HG03064 (cell line): ENCODE data around the gene DPP10.

Experiments used
- ATAC-seq: cut with Tn5 transposase; IDR thresholded peaks from one replicate; pipeline ENCODE4 v1.9.1; 2021; ENCODE audit warnings: low read depth; ENCODE audit not compliant: unreplicated experiment

DPP10 gene

DNA sequence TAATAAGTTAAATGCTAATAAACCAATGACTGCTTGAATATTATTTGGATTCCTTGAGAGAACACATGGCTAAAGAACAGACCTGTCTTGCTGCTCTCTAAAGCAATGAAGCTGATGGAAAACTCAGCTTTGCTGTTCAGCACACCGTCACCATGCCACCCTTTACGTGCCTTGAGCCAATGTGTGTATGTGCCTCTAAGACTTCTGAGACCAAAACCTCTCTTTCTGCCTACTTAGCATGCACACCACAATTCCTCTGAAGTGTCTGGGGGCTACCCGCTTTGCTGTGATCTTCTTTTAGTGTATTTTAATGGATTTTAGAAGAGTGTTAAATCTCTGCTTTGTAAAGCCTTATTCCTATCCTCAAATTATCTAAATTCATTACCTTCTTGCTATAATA lies 345.0 kb downstream of the DPP10 start:
- ATAC-seq, result no peak

DNA sequence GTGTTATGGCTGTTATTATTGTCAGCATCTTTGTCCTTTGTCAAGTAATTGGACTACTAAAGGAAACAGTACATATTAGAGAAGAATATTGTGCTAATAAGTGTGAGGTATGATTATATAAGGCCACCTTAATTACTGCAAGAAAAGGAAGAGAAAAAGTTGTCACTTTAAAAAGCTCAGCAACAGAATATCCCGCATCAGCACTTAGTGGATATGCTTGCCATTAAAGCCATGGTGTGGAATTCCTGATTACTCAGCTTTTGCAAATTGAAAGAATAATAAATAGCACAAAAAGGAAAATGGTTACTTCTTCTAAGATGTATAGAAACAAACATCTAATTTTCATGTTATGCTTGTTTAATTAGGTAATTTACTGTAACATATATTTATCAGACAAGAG lies 347.5 kb downstream of the DPP10 start:
- ATAC-seq, result no peak

DNA sequence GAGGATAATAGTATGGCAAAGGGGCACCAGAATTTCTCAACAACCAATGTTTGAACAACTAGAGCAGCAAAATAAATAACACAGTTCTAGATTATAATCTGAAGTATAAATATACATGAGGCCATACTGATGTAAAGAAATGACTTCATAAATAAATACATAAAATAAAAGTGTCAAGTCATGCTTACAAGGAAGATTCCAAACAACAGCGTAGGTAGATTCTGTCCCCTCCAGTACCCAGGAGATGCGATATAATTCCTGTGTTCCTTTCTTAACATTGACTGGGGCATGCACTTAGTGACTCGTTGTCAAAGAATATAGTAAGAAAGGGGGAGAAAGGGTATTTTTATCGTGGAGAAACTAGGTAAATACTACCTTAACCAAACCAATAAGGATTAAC lies 355.1 kb downstream of the DPP10 start:
- ATAC-seq, result no peak

DNA sequence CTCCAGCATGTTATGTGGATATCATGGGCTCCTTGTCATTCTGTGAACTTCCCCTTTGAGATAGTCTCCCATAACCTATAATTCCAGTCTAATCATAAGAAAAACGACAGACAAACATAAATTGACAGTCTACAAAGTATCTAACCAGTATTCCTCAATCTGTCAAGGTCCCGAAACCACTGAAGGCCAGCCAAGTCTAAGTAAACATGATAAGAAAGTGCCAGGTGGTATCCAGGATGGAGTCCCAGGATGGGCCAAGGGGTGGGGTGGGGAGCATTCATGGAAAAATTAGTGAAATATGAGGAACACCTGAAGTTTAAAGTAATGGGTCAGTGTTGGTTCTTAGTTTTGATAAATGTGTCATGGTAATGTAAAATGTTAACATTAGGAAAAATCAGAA lies 355.5 kb downstream of the DPP10 start:
- ATAC-seq, result no peak

DNA sequence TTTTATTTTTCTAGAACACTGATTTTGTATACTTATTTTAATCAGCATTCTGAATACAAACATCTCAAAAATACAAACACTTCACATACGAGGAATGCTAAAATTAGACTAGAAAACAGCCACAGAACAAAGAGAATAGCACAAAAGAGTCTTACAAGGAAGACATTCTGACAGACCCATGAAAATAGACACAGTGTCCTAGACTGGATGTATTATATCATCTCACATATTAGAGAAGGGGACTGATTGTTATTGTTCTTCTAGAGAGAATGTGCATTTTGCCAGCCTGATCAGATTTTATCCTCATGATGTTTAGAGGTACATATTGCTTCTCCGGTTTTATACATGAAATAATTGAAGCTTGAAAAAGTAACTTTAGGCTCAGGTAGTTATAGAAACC lies 357.9 kb downstream of the DPP10 start:
- no peak for ATAC-seq

DNA sequence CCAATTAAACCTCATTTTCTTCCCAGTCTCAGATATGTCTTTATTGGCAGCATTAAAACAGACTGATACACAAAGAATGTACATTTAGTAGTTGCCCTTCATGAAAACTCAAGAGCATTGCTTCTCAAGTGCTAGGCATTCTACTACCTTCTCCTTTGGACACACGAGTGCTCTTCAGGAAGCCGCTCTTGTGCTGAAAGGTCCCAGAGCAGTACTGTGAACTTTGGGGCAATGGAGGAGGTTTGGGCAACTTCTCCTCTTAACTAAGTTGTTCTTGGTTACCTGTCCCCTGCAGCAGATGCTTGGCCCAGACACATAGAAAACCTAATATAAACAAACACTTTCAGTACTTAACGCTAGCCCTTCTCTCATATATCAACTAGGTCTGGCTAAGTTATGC lies 362.8 kb downstream of the DPP10 start:
- no peak for ATAC-seq

DNA sequence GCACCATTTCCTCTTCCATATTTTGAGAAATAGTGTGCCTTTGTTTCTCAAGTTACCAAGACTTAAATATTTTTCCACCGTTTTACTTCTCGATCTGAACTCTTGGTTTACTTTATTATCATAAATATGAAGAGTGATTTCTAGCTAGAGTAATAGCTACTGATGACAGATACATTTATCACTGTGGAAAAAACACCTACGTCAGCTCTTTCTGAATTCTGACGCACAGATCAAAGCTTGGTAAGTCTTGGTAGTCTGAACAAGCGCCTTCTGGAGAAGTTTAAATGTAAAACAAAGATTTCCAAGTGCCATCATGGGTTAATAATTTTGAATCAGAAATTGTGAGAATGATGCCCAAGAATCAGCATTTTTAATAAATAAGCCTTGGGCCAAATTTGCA lies 367.7 kb downstream of the DPP10 start:
- ATAC-seq, result no peak

DNA sequence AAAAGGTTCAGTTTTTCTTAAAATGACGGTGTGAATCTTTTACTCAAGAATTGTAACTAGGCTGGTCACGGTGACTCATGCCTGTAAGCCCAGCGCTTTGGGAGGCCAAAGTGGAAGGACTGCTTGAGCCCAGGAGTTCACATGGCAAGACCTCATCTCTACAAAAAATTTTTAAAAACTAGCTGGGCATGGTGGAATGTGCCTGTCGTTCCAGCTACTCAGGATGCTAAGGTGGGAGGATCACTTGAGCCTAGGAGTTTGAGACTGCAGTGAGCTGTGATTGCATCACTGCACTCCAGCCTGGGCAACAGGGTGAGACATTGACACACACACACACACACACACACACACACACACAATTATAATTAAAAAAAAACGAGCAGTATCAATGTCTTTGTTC lies 369.8 kb downstream of the DPP10 start:
- no peak for ATAC-seq

DNA sequence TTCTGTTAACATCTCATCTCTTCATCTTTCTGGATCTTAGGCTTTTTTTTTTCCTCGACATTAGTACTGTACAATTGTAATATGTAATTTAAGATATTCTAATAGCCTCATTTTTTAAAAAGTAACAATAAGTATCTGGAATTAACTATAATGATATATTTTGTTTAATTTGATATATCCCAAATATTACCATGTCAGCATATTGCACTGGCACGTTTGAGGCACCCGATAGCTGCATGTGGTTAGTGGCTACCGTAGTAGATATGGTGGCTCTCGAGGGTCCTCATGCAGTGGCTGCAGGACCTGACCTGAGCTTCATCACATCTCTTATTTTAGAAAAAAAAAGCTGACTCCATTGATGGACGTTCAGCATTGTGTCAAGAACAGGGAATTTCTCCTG lies 371.9 kb downstream of the DPP10 start:
- ATAC-seq, result no peak

DNA sequence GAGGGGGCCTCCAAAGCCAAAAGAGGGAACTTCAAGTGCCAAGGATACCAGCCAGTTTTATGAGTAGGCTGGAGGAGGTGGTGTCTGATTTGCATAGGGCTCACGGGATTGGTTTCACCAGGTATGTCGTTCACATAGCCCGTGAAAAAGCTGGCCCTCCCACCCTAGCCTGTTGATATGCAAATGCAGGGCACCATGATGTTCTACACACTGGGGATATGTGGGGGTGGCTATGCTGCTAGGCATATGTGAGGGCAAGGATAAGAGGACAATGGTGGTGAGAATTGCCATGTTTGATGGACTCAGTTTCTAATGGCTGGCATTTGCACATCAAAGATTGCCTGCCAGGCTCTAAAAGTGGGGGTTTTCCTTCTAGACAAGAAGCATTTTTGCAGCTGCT lies 378.6 kb downstream of the DPP10 start:
- no peak for ATAC-seq

DNA sequence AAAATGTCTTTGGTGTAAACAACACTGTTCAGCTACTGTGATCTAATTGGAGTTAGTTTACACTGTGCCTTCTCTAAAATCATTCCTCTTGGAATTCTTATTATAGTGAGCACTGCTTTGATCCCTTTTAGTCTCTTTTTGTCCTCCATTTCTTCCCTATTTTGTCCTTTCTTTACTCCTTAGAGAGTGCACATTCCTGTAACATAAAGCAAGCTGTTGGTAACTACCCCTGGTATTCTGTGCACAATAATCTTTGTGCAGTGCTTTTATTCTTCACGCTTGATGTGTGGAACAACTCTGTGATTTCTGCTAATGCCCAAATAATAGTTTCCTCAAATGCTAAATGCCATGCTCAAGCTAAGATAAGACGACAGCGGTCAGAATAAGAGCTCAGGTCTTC lies 401.5 kb downstream of the DPP10 start:
- ATAC-seq, result no peak

DNA sequence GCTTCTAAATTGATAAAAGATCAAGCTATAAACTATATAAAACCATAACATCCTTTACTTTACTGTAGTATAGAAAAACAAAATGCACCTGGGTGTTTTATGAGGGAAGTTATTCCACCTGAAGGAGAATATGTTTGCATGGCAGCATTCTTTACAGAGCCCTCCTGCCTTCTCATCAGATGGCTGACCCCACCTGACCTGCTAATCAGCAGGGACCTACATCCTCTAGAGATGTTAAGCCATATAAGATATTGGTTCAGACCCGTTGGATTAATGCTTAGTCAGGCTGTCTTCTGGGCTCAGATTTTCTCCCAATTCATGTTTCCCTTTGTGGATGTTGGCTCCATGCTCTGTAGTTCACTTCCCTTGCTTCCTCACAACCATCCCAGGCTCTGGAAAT lies 414.8 kb downstream of the DPP10 start:
- ATAC-seq, result no peak

DNA sequence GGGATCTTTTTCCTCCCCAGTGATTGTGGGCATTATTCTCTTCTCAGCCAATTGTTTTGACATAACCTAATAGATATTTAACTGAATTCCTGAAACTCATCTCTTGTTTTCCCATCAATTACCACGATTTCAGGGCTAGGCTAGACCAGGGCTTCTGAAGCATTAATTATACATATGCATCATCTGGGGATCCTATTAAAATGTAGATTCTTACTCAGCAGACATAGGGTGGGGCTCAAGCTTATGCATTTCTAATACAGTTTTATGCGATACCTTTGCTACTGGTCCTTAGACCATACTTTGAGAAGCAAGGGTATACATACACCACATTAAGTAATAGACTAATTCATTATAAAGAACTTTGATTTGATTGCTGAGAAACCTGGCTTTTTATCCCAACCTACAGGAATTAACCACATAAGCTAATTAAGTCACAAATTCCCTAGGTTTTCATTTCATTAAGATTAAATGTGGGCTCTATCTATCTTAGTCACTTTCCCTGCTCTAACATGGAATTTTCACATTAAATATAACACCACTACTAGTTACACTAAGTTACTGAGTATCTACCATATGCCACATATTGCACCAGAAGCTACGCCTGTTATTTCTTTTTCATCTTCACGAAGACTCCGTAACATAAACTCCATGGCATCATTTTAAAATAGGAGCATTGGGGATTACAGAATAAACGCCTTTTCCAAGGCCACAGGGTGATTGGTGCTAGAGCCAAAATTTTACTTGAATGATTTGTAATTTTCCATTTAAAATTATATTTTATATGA lies 417.5 kb downstream of the DPP10 start:
- no peak for ATAC-seq

DNA sequence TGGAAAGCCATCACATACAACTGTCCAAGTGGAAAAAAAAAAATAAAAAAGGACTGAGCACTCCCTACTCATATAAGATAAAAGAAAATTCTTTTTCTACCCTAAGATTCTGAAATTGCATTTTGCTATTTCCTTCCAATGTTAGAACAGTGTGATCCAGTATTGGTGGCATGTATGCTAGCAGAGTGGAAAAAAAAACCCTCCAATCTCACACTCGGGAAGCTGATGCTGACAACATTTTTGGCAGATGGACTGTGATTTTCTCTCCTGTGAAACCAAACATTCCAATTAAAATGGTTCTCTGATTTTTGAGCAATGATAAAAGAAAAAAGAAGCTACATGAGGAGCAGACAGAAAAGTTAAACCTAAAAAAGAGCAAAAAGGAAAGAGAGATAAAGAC lies 419.8 kb downstream of the DPP10 start:
- no peak for ATAC-seq

DNA sequence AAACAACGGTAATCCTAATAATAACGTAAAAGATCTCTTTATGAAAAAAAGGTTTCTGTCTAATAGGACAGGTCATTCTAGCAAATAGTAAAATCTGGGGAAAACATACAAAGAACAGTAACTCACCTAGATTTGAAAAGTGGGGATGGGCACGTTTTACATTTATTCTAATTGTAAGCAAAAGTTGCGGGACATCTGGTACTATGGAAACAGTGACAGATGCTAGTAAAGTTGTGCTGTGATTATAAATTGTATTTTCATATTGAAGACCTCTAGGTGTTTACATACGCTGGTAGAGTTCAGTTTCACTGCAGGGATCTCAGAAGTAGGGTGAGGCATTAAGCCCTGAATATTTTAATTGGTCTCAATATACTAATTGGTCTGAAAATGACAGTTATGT lies 422.5 kb downstream of the DPP10 start:
- ATAC-seq, result no peak

DNA sequence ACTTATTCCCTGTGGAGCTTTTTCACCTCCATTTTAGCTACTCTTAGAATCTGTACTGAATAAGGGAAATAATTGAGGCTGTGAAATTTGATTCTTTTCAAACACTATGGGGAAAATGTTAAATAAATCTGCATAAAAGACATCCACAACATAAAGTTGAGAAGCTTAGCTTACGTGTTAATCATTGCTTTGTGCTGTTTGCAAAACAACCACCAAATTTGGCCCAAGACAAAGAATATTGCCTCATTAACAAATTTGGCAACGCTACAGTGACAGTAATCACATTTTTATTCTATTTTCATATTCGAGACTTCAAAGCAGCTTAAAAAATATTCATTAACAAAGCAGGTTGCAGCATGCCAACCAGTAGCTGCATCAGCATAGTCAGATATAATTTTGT lies 437.6 kb downstream of the DPP10 start:
- ATAC-seq, result no peak

DNA sequence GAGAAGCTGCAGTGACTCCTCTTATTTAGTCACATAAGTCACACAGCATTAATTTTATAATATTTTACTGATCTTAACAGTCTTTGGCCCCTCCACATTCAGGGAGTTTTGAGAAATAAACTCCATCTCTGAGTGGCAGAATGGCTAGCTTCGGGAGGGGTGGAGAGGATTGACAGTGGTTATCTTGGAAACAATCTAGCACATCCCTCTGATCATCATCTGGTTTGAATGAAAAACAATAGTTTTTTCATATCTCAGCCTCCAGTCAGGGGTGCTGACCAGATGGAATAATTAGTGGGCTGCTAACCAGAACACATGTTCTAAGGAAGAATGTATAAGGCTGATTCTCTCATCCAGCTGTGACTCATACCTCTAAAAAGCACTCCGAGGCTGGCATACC lies 477.5 kb downstream of the DPP10 start:
- no peak for ATAC-seq

DNA sequence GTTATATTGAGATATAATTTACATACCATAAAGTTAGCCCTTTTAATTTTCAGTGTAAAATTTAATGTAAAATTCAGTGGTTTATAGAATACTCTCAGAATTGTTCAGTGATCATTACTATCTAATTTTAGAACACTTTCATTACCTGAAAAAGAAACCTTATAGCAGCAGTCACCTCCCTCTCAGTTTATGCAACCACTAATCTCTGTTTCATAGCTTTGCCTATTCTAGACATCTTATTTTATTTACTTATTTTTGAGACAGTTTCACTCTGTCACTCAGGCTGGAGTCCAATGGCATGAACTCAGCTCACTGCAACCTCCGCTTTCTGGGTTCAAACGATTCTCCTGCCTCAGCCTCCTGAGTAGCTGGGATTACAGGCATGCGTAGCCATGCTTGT lies 479.6 kb downstream of the DPP10 start:
- ATAC-seq, result no peak

DNA sequence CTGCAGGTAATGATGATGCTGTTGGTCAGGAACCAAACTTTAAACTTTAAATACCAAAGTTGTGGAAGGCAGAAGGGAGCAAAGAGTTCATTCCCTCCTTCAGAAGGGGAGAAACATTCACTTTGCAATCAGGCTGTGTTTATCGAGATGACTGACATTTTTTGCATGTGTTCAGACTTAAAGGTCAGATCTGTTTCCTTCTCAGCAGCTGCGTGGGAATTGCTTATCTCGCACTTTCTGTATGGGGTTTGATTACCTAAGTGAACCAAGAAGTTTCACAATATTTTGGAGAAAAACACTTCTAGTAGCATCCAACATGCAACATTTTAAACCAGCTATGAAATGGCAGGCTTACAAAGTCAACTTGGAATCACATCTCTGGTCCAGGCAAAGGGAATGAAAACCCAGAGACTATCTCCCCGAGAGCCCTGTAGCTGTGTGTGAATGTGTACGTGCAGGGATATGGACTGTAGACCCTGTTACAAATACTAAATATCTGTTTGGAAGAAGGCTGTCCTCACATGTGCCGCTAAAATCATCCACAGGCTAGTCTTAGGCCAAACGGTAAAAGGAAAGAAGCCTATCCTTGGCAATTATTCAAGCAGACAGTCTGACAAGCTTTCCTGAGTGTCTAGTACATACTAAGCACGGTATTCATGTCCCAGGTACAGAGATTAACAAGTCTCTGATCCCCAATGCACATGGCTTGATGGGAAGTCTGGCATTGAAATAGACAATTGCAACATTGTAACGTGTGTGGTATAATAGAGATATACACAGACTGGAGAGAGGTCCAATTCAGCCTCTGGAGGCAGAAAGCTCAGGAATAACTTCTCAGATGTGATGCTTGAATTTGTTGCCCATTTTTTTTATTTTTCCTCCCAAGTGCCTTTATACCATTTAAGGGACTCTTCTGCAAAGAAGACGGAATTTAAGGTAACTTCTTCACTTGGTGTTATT lies 483.1 kb downstream of the DPP10 start:
- ATAC-seq, result no peak

DNA sequence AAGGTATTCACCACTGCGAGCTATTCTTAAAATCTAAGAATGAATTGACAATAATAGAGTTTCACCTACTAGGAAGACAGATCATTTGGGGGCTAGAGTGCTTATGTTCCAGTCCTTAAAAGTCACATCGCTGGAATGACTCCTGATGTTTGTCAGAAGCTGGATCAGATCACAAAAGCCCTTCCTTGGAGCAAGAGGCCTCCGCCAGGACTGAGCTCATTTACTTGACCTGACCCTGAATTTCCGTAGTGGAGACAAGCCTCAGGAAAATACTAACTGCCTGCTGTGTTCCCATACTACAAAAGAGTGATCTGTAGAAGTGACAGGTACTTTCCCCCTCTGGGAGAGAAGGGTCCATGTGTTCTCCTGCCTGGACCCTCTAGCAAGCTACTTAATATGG lies 483.9 kb downstream of the DPP10 start:
- ATAC-seq, result no peak

DNA sequence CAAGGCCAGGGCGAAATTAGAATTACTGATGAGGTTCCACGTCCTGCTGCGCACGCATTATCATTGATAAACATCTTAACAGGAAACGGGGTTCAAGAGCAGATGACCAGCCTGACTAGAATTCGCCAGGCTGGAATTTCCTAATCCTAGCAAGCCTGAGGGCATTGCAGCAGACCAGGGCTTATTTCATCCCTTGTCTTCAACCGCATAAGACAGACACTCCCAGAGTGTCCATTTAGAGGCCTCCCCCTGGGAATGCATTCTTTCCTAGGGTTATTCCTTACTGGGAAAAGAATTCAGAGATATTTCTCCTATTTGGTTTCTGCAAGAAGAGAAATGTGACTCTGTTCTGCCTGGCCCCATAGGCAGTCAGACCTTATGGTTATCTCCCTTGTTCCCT lies 486.8 kb downstream of the DPP10 start:
- no peak for ATAC-seq

DNA sequence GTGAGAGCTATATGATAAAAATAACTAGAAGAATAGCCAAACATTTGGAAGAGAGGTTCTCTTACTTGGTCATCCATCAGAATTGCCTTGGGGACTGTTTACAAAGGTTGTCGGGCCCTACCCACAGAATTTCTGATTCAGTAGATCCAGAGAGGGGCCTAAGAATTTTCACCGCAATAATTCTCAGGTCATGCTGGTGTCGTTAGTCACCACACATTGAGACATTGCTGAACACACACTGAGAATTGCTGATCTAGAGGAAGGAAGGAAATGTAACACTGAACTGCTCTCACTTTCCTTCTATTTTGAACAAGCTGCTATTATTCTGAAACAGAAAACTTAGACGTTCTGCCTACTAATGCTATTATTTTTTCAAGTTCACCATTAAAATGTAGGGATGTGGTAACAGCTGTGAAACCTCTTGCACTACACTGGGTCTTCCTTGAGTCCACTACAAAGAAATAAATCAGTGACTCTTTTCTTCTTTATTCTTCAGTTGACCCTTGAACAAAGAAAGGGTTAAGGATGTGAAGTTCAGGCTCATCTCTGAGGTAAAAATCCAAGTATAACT lies 491.3 kb downstream of the DPP10 start:
- ATAC-seq, result no peak
